CD4-positive, alpha-beta T cell (primary cell): ENCODE results near the gene NANS. TPM values are rescaled to one million over a fixed set of nuclear protein-coding genes. Genes with fewer than 3 reads are reported as not detected.

Experiments used
- ATAC-seq: fragments of 200-7000 bp; cut with Tn5 transposase; one replicate; pipeline ENCODE4 v1.10.0; 2022; ENCODE audit warnings: mild to moderate bottlenecking; ENCODE audit not compliant: poor library complexity
- CTCF ChIA-PET: fragments of 350-600 bp; sonication (Branson Sonifier 250); formaldehyde crosslinking; loops from one replicate; lab custom pipeline; 2021; ENCODE audit warnings: antibody characterized with exemption, inconsistent platforms; lab: Charles Lee
- POLR2A ChIA-PET: fragments of 350-600 bp; sonication (Branson Sonifier 250); formaldehyde crosslinking; loops from one replicate; lab custom pipeline; 2021; ENCODE audit warnings: antibody characterized with exemption, inconsistent platforms; lab: Charles Lee
- DNase-seq, 14 experiments: peaks; one replicate each; pipeline ENCODE4 v3.0.0-alpha.2; 2013 to 2020; ENCODE audit warnings: mixed read lengths in 2 of 14
- H3K27ac ChIP-seq, 2 donors: one replicate each; pipeline versions ENCODE4 v1.5.1 to v1.7.0; 2013; ENCODE audit warnings: low read length in 2 of 2, low read depth in 1 of 2, mild to moderate bottlenecking in 1 of 2
- H3K27me3 ChIP-seq, 2 experiments: 1 replicate in 1 of 2; 2 replicates in 1 of 2; pipeline versions ENCODE4 v1.6.1 to v1.7.0; 2013; ENCODE audit warnings: low read length in 2 of 2, control low read depth in 1 of 2, mild to moderate bottlenecking in 1 of 2, moderate library complexity in 1 of 2; ENCODE audit not compliant: insufficient read depth in 2 of 2, control insufficient read depth in 1 of 2
- H3K36me3 ChIP-seq: one replicate; pipeline ENCODE4 v1.6.1; 2013; ENCODE audit warnings: low read length, control low read depth; ENCODE audit not compliant: insufficient read depth
- H3K4me1 ChIP-seq: one replicate; pipeline ENCODE4 v1.6.1; 2013; ENCODE audit warnings: low read length, control low read depth; ENCODE audit not compliant: insufficient read depth
- H3K4me3 ChIP-seq: one replicate; pipeline ENCODE4 v1.5.1; 2013; ENCODE audit warnings: mild to moderate bottlenecking, low read length, moderate library complexity
- H3K9me3 ChIP-seq, 2 experiments: 1 replicate in 1 of 2; 2 replicates in 1 of 2; pipeline versions ENCODE4 v1.6.1 to v1.7.0; 2013; ENCODE audit warnings: low read length in 2 of 2, mild to moderate bottlenecking in 2 of 2, control low read depth in 1 of 2, moderate library complexity in 1 of 2; ENCODE audit not compliant: control insufficient read depth in 1 of 2, insufficient read depth in 1 of 2
- H3K27ac Mint-ChIP-seq: one replicate; pipeline ENCODE4 v1.8.0; 2020; ENCODE audit warnings: mixed read lengths
- H3K27me3 Mint-ChIP-seq: one replicate; pipeline ENCODE4 v1.8.0; 2021; ENCODE audit warnings: mixed read lengths
- H3K36me3 Mint-ChIP-seq: one replicate; pipeline ENCODE4 v1.8.0; 2021; ENCODE audit warnings: low read depth, mixed read lengths
- H3K4me1 Mint-ChIP-seq: one replicate; pipeline ENCODE4 v1.8.0; 2021; ENCODE audit warnings: low read depth, mixed read lengths
- H3K4me3 Mint-ChIP-seq: one replicate; pipeline ENCODE4 v1.8.0; 2020; ENCODE audit warnings: mild to moderate bottlenecking, mixed read lengths
- H3K9me3 Mint-ChIP-seq: one replicate; pipeline ENCODE4 v1.8.0; 2020; ENCODE audit warnings: mixed read lengths
- CTCF ChIP-seq: fragments of 200-600 bp; IDR thresholded peaks from one replicate; pipeline ENCODE4 v1.8.0; 2022; ENCODE audit warnings: antibody characterized with exemption, mild to moderate bottlenecking
- intact Hi-C, 2 experiments: fragments of 100-400 bp; cut with DNase I in 1 of 2; cut with micrococcal nuclease in 1 of 2; formaldehyde crosslinking; loops; one replicate each; pipeline versions ENCODE4 v1.15.1 to v1.9.0; 2023 to 2025; cut with DNase I, micrococcal nuclease
- total RNA-seq, 174 experiments: library from RNA in 2 of 174; stranded (reverse) in 2 of 174; gene quantifications; one replicate each; pipeline ENCODE4 v1.2.3 and lab custom pipeline; 2021 to 2026

The NANS gene
- total RNA-seq, 2 experiments from 2014 or later = 70.5 to 74.0 TPM

GRCh38 chr9:98132158-98132557 lies 75.6 kb downstream of the NANS start:
- POLR2A ChIA-PET = no interaction called here
- H3K36me3 ChIP-seq = peaks cover 63% of the 10 kb centered on the region
- no peak for ATAC-seq

More at GRCh38 chr9:98132158-98132557, 75.6 kb downstream of the NANS start:
- CTCF ChIA-PET = interaction anchor here (0.9 kb wide), 1 partner anchor 11 kb away, joined by 3 read pairs; no protein-coding TSS in a partner anchor
- TF ChIP-seq CTCF = no peak
- Histone ChIP-seq H3K4me3 (no peak overlapping the region), H3K4me1 (peaks cover 4% of the 10 kb centered on the region), H3K27me3 (no peaks in the 10 kb centered on the region), H3K9me3 (no peaks in the 10 kb centered on the region), H3K27ac (no peak overlapping the region)
- H3K4me3 Mint-ChIP-seq = no peak overlapping the region
- H3K4me1 Mint-ChIP-seq = no peaks in the 10 kb centered on the region
- no peaks in the 10 kb centered on the region for H3K9me3 Mint-ChIP-seq
- DNase-seq = no peak
- no peaks in the 10 kb centered on the region for H3K27me3 Mint-ChIP-seq
- peaks cover 56% of the 10 kb centered on the region for H3K36me3 Mint-ChIP-seq
- no peak overlapping the region for H3K27ac Mint-ChIP-seq
- intact Hi-C loops = no loop called here

Other genes with a start within 250 kb of the NANS start
- gene FOXE1, start 203.5 kb upstream of the NANS start, total RNA-seq = not detected
- 10 to 100 TPM; 42.8 to 45.8 TPM for gene TRMO, start 134.2 kb upstream of the NANS start, total RNA-seq
- under 1 TPM; 0.30 to 0.34 TPM for gene HEMGN, start 118.6 kb upstream of the NANS start, total RNA-seq
- 100 to 1,000 TPM; 178 to 192 TPM for gene ANP32B, start 73.4 kb upstream of the NANS start, total RNA-seq
- gene TRIM14, start 62.5 kb downstream of the NANS start, total RNA-seq = 10 to 100 TPM; 23.5 to 23.6 TPM
- gene CORO2A, start 135.9 kb downstream of the NANS start, total RNA-seq = 1 to 10 TPM; 6.8 to 8.5 TPM
- 1 to 10 TPM; 2.9 to 4.0 TPM for gene TBC1D2, start 198.9 kb downstream of the NANS start, total RNA-seq